ENCODE results near the gene RPS6KA2. TPM values are rescaled to one million over a fixed set of nuclear protein-coding genes. Genes with fewer than 3 reads are reported as not detected.
"Not testable (repeated sequence)": the region's sequence is repeated elsewhere in the genome, so short reads cannot be mapped to it uniquely, and the experiment has no call there.

The RPS6KA2 gene
- total RNA-seq, 1 donor from 2014 or later, result 2.4 TPM

DNA sequence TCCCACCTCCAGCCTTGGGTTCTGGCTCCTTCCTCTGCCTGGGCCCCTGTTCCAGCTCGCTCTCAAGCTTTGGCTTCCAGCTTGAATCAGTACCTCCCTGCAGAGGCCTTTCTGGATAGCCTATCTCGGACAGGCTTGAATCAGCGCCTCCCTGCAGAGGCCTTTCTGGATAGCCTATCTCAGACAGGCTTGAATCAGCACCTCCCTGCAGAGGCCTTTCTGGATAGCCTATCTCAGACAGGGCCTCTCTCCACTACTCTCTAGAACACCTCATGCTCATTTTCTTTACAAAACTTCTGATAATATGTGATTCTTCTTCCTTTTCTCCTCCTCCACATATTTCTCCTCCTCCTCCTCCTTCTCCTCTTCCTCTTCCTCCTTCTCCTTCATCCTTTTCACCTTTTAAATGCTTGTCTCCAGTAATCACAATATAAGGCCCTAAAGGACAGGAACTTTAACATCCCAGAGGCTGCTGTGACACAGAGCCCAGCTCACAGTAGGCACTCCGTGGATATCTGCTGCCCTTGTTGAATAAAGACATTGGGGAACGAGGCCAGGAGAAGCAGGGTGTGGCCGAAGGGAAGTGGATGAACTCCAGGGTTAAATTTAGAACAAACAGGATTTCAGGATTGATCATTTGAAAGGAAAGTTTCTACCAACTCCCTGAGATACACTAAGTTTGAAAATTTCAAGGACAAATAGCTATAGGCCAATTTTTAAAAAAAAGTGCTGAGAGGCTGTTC lies 9.3 kb upstream of the RPS6KA2 start:
- intact Hi-C loops (cut with micrococcal nuclease), result no loop called here

DNA sequence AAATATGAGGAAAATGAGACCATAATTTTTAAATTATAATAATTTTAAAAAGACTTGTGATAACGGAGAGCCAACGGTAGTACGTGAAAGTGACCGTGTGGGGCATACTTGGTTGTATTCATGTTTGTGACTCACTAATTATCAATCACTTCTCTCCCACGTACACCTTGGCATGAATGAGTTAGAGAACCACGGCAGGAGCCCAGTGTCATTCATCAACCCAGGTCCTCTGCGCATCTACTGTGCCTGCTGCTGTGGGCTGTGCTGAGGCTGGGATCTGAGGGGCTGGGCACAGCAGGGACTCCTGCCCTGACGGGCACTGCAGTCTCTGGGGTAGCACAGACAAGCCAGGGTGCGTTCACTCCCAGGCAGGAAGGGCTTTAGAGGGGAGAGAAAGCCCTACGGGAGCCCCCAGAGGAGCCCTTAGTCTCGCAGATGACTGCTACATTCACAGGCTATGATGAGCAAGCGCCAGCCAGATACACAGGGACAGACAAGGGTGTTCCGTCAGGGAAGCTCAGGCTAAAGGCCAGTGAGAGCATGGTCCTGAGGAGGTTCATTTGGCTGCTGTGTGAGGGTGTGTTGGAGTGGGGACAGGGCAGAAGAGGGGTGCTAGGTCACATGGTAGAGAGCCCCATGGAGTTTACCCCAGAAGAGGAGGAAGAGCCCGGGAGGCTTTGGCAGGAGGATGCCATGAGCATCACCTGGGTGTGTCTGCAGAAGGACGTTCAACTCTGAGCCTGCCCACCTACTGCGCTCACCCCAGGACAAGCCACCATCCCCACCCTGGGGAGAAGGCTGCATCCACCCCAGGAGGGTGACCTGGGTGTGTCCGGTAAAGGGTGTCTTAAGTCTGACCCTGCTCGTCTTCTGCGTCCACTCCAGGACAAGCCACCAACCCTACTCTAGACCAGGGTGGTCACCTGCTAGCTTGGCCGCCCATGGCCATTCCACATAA lies 8.2 kb upstream of the RPS6KA2 start:
- intact Hi-C loops (cut with micrococcal nuclease), result no loop called here

DNA sequence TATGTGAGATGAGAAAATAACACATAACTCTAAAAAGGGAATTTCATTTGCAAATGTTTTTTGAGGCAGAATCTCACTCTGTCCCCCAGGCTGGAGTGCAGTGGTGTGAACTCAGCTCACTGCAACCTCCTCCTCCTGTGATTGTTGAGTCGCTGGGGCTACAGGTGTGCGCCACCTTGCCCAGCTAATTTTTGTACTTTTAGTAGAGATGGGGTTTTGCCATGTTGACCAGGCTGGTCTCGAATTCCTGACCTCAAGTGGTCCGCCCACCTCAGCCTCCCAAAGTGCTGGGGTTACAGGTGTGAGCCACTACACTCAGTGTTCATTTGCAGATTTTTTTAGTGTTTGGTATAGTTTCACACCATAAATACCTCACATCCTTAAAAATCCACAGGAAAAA lies 7.5 kb upstream of the RPS6KA2 start:
- intact Hi-C loops (cut with micrococcal nuclease), result not testable (repeated sequence)

DNA sequence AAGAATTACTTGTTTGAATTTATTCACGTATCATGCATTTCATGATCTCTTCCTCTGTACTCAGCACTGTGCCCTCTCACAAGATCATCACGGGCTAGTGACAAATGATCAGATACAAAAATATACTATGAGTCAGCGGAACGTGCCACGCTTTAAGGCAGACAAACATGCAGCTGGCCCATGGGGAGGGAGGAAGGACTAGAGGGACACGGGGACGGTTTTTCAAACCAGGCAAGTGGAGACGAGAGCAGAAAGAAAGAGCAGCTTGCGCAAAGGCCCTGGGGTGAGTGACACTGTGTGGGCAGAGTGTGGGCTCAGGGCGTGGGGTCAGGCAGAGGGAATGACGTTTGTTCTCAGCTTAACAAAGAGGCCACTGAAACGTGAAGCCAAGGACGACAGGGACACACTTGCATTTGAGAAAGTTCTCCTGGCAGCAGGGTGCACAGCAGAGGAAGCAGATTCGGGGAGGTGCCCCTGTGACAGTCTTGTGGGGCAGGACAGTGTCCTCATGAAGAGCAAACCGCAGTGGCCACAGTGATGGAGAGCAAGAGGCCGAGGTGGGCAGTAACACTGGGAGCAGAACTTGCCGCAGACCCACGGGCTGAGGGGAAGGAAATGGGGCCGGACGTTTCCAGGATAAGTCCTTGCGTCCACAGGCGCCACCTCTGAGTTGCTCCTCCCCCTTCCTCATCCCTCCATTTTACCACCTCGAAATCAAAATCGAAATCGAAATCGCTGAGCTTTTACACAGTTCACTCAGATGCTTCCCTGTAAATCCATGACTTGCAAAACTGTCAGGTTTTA lies 6.9 kb upstream of the RPS6KA2 start:
- intact Hi-C loops (cut with micrococcal nuclease), result no loop called here

DNA sequence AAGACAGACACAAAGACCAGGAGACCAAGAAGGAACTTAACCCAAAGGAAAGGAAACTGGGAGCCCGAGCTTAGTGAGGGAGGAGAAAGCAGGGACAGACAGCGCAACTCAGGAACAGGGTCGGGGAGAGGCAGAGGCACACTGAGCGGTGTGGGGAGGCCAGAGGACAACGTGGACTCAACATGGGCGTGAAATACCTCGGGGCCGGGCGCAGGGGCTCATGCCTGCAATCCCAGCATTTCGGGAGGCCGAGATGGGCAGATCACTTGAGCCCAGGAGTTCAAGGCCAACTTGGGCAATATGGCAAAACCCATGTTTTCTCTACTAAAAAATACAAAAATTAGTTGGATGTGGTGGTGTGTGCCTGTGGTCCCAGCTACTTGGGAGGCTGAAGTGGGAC lies 5.7 kb upstream of the RPS6KA2 start:
- intact Hi-C loops (cut with micrococcal nuclease), result no loop called here

DNA sequence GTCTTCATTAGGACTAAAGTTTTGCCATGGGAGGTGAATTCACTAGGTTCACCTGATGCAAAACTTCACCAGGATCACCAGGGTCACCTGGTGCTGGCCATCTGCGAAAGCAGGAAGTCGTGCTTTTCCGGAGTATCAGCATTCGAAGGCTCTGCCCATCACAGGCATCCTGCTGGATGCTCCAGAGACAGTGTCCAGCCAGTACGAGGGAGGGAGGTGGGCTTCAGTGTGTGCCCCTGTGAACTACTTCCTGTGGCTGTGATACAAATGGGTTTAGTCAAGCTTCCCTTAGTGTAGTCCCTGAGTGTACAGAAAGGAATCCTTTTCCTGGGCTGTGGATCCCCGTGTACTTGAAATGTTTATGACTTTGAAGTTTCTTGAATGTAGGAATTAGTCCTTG lies 3.4 kb upstream of the RPS6KA2 start:
- intact Hi-C loops (cut with micrococcal nuclease), result no loop called here

DNA sequence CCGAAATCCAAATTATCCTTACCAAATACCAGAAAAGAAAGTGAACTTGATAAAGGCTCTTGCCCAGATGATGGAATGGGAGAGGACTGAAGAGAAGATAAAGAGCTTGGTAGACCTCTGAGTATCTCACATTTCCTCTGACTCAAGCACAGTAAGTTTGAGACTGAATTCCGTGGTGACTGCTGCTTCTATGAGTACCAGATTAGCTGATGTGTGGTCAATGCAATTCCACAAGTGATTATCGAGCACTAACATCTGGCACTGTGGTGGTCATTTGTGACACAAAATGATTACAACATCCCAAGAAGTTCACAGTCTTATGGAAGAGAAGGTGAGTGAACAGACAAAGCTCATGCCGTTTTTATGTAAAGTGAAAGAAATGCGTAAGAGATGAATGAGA lies 2.6 kb upstream of the RPS6KA2 start:
- intact Hi-C loops (cut with micrococcal nuclease), result loop anchor here (2.0 to 10.0 kb wide), 3 partner anchors 133 to 297 kb away; no protein-coding TSS in a partner anchor

DNA sequence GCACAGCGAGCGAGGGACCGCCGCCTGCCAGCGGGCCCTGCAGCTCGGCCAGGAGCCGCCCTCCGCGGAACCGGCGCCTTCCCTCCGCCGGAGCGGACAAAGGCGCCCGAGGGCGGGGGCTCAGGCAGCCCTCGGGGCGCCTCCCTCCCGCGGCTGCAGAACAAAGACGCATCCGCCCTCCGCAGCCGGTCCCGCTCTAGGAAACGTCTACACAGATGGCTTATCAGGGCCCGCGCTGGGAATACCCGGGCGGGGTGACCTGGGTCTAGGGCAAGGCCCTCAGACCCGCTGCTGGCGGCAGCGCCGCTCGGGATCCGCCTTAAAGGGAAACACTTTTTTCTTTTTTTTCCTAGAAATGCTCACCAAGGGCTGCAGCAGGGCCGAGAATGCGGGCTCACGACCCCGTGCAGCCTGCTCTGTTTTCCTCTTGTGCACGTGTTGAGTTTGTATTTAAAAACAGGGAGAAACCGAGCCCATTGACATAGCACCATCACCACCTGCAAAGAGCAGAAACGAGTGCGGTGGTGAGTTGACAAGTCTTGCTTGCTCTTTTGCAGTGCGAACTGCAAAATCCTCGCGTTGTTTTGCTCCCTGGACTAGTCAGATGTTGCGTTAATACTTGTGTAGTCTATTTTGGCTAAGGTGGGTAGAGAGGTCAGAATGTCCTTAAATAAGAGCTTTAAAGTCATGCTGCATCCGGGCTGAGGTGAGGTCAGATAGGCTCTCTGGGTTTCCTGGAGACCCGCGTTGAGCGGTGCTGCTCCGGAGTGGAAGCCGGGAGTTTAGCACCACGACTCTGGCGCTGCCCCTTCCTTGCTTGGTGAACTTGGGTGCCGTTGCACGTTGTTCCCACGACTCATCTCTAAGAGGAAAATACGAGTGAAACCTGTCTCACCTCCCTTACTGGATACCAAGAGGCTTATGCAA lies 1.1 kb upstream of the RPS6KA2 start:
- intact Hi-C loops (cut with micrococcal nuclease), result loop anchor here (1.0 to 10.0 kb wide), 11 partner anchors 42 to 371 kb away; partner anchors contain the start of genes CEP43, RAMACL and RNASET2

DNA sequence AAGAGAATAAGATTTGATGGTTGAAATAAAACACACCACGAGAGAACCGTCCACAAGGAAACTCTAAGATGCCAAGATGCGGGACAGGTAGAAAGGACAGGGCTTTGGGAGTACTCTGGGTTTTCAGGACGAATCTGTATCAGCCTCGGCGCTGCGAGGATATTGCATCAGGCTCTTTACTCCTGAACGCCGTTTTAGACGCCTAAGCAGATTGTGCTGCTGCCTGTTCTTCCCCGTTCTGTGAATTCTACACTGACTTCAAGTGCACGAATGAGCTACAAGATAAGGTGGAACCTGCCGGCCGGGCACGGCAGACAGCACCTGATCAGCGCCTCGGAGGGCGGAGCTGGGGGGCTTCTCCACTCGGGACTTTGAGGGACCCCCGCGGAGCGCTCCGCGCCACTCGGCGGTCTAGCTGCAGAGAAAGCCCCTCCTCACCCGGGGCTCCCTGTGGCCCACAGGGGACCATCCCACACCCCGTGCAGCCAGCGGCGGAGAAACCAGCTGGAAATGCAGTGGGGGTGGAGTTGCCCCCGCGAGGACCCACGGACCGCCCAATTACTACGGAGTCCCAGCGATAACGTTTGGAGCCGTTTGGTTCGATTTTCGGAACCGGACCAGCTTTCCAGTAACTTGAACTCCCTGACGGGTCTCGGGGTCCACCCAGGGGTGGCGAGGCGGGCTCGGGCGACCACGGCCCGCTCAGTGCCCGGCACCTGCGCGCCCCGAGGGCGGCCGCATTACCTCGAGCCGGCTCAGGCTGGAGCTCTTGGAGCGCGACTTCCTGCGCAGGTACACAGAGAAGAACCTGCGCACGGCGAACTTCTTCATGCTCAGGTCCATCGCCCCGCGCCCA lies 646 bp downstream of the RPS6KA2 start:
- intact Hi-C loops (cut with micrococcal nuclease), result loop anchor here (1.0 to 10.0 kb wide), 10 partner anchors 40 to 373 kb away; partner anchors contain the start of genes CEP43, RAMACL and RNASET2

DNA sequence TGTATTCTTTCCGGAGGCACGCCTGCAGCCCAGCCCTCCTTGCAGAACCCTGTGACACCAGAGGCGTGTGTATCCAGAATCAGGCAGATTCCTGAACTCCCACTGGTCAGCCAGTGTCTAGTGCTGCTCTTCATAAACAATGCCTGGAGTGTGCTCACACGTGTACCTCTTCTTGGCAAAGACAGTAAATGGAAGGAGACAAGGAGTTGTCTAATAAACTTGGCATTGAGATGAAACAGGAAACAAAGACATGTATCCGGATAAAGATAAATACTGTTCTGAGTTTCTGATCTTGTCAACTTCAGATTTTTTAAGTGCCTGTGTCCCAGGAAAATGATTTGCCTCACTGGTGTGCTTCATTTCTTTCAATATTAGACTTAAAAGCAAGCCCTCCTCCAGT lies 1.7 kb downstream of the RPS6KA2 start:
- intact Hi-C loops (cut with micrococcal nuclease), result loop anchor here (5.0 to 10.0 kb wide), 2 partner anchors 137 to 211 kb away; no protein-coding TSS in a partner anchor

DNA sequence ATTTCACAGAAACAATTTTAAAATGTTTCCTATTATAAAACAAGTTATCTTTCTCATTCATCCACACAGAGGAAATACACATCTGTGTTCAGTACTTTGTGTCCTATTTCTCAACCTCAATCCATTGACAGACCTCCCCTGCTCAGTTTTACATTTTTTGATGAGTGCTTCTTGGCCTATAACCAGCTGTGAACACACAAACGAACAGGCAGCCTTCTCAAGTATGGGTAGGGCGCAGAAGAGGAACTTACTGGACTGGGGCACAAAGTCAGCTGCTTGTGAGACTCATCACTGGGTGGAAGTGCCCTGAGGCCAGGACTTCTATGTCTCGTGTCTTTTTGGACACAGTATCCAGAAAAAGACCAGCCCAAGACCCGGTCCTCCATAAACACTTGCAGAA lies 2.8 kb downstream of the RPS6KA2 start:
- intact Hi-C loops (cut with micrococcal nuclease), result loop anchor here (10.0 kb wide), 1 partner anchor 209 kb away; no protein-coding TSS in a partner anchor

DNA sequence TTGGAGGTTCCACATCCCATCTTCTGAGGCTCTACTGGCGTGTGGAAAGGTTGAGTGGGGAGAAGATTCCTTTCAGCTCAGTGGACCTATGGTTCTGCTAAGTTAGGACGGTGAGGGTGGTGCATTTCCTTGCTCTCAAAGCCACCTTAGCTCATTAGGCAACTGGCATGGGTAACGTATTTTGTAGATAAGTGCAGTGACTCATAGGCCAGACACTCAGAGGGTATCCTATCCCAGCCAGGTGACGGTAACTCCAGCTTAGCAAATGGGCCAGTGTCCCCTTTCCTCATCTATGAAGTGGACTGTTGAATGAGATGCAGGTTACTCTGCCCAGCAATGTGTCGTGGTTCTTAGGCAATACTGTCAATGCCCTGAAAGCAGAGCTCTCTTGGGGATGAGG lies 3.7 kb downstream of the RPS6KA2 start:
- intact Hi-C loops (cut with micrococcal nuclease), result loop anchor here (10.0 kb wide), 1 partner anchor 209 kb away; no protein-coding TSS in a partner anchor

DNA sequence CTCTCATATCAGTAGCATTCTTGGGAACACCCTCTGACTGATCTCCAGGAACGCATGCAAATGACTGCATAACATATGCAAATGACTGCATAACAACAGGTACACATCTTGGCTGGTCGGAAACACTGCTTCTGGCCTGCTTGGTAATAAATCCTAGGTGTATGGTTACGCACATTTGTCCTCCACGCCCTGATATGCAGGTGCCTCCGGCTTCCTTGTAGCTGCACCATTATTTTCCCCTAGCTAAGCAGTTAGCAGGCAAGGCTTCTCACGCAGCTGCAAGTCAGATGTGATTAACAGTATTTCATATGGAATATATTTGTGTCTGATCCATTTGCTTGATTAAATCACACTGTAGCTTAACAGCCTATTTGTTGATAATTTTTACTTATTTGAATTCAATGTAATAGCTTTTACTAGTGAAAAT lies 5.9 kb downstream of the RPS6KA2 start:
- intact Hi-C loops (cut with micrococcal nuclease), result loop anchor here (10.0 kb wide), 1 partner anchor 206 kb away; no protein-coding TSS in a partner anchor

DNA sequence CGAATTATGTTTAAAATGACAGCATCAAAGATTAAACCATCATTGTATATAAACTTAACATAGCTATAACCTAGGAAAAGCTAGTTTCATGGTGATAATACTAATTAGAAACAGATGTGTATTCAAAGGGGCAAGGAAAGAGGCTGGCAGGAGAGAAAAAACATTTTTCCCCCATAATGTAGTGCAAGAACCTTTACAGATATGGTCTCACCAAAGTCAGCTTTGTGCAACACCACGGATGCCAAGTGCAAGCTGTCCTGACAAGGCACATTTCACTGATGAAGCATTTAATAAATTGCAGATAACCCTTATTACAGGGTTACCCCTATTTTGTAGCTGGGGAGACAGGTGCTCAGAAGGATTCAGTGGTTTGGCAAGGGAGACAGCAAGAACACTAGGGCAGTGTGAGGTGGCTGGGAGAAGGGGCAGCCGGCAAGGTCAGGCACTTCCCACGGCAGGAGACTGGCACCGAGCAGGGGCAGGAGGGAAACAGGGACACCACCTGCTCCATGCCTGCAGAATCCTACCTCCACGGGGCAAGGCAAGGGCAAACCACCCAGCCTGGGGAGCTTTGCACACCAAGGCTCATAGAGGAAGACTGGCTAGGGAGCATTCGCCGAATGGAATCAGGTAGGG lies 6.5 kb downstream of the RPS6KA2 start:
- intact Hi-C loops (cut with micrococcal nuclease), result loop anchor here (10.0 kb wide), 1 partner anchor 206 kb away; no protein-coding TSS in a partner anchor

DNA sequence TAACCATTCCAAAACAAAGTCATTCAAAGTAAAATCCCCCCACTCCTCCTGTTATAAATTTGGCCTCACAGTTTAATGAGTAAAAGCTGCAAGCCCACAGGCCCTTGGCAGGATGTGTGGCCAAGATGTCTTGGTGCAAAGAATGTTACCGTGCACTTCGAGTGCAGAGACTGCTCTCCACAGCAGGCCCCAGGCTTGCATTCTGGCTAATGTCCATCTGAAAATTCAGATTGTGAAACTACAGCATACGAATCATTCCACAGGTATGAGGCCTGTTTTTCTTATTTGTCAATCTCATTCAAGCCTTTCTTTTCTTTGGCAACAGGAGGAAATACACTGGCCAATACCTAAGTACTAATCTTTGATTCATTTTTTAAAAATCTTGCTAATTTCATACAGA lies 7.1 kb downstream of the RPS6KA2 start:
- intact Hi-C loops (cut with micrococcal nuclease), result loop anchor here (10.0 kb wide), 1 partner anchor 205 kb away; no protein-coding TSS in a partner anchor

DNA sequence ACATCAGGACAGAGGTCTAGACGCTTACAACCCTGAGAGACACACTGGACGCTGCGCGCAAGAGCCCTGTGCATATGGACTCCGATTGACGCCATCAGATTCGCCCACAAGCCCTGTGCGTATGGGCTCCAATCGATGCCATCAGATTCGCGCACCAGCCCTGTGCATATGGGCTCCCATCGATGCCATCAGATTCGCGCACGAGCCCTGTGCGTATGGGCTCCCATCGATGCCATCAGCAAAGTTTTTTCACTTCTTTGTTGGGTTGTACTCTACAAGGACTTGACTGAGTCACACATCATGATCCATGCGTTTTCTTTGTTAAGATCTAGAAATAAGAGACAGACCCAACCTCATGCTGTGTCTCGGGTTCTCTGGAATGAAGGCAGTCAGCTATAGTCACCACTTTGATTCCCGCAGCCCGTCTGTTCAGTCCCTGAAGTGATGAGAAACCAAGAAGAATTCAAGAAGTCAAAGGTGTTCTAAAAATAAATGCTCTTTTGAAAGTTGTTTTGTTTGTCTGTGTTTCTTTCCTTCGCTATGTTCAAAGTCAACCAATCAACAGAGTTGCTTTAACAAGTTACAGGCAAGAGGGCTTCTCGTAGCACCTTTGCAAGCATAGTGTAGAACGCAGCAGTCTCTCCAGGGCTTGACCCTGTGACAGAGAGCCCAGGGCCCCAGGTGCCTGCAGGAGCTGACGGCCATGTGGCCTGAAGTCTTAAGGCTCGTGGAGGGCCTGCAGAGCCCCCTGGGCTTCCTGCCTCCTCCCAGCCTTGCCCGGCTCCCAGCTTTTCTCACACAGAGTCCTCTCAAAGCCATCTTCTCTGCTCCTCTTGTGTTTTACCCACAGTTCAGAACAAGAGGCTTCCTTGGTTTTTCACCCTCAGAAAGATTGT lies 7.9 kb downstream of the RPS6KA2 start:
- intact Hi-C loops (cut with micrococcal nuclease), result no loop called here

DNA sequence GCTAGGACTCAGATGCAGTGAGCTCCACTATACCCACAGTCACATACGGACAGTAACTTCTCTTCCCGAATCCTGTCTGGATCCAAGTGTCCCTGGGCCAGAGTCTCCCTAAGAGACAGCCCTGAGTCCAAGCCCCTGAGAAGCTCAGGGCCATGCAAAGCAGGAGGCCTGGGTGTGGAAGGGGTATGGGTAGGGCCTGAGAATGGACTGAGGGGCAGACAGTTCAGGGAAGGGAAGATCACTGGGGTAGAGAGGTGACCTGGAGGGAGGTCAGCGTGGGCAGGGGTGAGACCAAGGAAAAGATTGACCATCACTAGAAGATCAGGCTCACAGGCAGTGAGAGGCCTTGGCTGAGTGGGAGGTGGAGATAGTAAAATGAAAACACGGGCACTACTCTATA lies 8.8 kb downstream of the RPS6KA2 start:
- intact Hi-C loops (cut with micrococcal nuclease), result no loop called here

All from T-helper 2 cell treated with Interferon-gamma antibody and Interleukin-4, amounts not matched to agents 100 ng/mL and 5 ng/mL, for 36 hours (primary cell).